Thoracic aorta (tissue), 2 donors: ENCODE measurements around the gene NANS. TPM values are rescaled to one million over a fixed set of nuclear protein-coding genes. Genes with fewer than 3 reads are reported as not detected.

Source experiments
- ATAC-seq: fragments of 150-250 bp; one replicate; pipeline ENCODE4 v1.8.0; 2017; ENCODE audit warnings: low read depth; ENCODE audit not compliant: insufficient number of reproducible peaks, low FRiP score
- DNase-seq: peaks from one replicate; pipeline ENCODE4 v3.0.0-alpha.2; 2020; ENCODE audit warnings: low spot score
- H3K27ac ChIP-seq, 2 donors: fragments of 200-600 bp; sonication (generic); 1 replicate in 1 of 2; 2 replicates in 1 of 2; pipeline ENCODE4 v1.5.1; 2016; ENCODE audit warnings: mild to moderate bottlenecking in 2 of 2, moderate library complexity in 2 of 2
- H3K27me3 ChIP-seq: fragments of 200-600 bp; sonication (generic); replicated peaks from 2 replicates; pipeline ENCODE4 v1.6.0; 2016; ENCODE audit warnings: mild to moderate bottlenecking; ENCODE audit not compliant: insufficient read depth
- H3K36me3 ChIP-seq: fragments of 200-600 bp; sonication (generic); one replicate; pipeline ENCODE4 v1.5.1; 2016
- H3K4me1 ChIP-seq, 2 donors: fragments of 200-600 bp; sonication (generic); 1 replicate in 1 of 2; 2 replicates in 1 of 2; pipeline versions ENCODE4 v1.5.1 to v1.6.0; 2016; ENCODE audit warnings: low read depth in 2 of 2, mild to moderate bottlenecking in 1 of 2; ENCODE audit not compliant: control insufficient read depth in 1 of 2
- H3K4me3 ChIP-seq: fragments of 200-600 bp; sonication (generic); 2 replicates; pipeline ENCODE4 v1.5.1; 2016; ENCODE audit warnings: mild to moderate bottlenecking
- H3K9me3 ChIP-seq: fragments of 200-600 bp; sonication (generic); 2 replicates; pipeline ENCODE4 v1.5.1; 2016
- total RNA-seq, 2 donors: library from RNA; depleted of rRNA; stranded (reverse); fragments of >200 nt; gene quantifications; one replicate each; pipeline versions ENCODE4 v1.1.0 to v1.2.3, GENCODE V29; 2016
- TF ChIP-seq, protein P1 (sequence below): fragments of 200-600 bp; sonication (generic); IDR thresholded peaks from one replicate; pipeline ENCODE4 v1.5.1; 2019; ENCODE audit warnings: antibody characterized with exemption

Gene NANS
- total RNA-seq, 2 donors from 2014 or later = 60.9 to 73.1 TPM

DNA sequence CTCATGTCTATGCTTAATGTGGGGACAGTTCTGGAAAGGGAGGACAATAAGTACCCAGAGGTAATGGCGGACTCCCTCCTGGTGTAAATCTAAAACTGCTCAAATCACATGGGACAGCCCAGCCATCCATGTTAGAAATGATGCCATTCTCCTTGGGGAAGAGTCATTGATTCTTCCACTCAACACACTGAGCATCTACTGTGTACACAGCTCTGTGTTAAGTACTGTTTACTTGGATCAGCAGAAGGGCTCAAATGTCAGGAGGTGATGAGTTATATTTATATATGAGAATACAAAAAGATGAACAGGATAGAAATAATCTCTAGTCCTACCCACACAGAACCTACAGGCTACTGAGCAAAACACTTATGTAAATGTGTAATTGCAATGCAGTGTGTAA lies 31.8 kb upstream of the NANS start:
- Histone ChIP-seq H3K4me1 (peaks cover 6 to 18% of the 10 kb centered on the region in 2 donors), H3K27me3 (no peaks in the 10 kb centered on the region), H3K36me3 (no peaks in the 10 kb centered on the region), H3K9me3 (no peaks in the 10 kb centered on the region), H3K4me3 (no peak overlapping the region), H3K27ac (no peak overlapping the region)
- DNase-seq (no peak), ATAC-seq (no peak)
- TF ChIP-seq, protein P1, sequence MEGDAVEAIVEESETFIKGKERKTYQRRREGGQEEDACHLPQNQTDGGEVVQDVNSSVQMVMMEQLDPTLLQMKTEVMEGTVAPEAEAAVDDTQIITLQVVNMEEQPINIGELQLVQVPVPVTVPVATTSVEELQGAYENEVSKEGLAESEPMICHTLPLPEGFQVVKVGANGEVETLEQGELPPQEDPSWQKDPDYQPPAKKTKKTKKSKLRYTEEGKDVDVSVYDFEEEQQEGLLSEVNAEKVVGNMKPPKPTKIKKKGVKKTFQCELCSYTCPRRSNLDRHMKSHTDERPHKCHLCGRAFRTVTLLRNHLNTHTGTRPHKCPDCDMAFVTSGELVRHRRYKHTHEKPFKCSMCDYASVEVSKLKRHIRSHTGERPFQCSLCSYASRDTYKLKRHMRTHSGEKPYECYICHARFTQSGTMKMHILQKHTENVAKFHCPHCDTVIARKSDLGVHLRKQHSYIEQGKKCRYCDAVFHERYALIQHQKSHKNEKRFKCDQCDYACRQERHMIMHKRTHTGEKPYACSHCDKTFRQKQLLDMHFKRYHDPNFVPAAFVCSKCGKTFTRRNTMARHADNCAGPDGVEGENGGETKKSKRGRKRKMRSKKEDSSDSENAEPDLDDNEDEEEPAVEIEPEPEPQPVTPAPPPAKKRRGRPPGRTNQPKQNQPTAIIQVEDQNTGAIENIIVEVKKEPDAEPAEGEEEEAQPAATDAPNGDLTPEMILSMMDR = no peak

DNA sequence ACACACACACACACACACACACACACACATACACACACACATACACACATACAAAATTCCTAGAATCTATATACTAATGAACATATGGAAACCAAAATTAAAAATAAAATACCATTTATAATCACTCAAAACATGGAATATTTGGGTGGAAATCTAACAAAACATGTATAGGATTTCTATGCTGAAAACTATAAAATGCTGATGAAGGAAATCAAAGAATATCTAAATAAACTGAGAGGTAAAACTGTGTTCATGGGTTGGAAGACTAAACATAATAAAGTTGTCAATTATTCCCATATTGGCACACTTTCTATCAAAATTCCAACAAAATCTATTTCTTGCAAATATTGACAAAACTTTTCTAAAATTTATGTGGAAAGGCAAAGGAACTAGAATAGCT lies 25.4 kb upstream of the NANS start:
- Histone ChIP-seq H3K27ac (no peak overlapping the region), H3K36me3 (no peaks in the 10 kb centered on the region), H3K4me1 (peaks cover 0 to 14% of the 10 kb centered on the region in 2 donors), H3K27me3 (no peaks in the 10 kb centered on the region), H3K4me3 (no peak overlapping the region), H3K9me3 (no peaks in the 10 kb centered on the region)
- no peak for DNase-seq
- TF ChIP-seq, protein P1 = no peak
- no peak for ATAC-seq

DNA sequence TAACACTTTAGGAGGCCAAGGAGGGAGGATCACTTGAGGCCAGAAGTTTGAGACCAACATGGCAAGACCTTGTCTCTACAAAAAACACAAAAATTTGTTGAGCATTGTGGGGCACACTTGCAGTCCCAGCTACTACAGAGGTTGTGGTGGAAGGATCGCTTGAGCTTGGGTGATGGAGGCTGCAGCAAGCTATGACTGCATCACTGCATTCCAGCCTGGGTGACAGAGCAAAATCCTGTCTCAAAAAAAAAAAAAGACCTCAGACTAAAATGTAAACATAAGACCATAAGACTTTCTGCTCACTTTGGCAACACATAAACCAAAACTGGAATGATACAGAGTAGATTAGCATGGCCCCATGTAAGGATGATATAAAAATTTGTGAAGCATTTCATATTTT lies 24.6 kb upstream of the NANS start:
- Histone ChIP-seq H3K27me3 (no peaks in the 10 kb centered on the region), H3K4me3 (no peak overlapping the region), H3K4me1 (peaks cover 6 to 20% of the 10 kb centered on the region in 2 donors), H3K9me3 (no peaks in the 10 kb centered on the region), H3K27ac (no peak overlapping the region), H3K36me3 (no peaks in the 10 kb centered on the region)
- ATAC-seq (no peak), DNase-seq (no peak)
- TF ChIP-seq, protein P1 = no peak

DNA sequence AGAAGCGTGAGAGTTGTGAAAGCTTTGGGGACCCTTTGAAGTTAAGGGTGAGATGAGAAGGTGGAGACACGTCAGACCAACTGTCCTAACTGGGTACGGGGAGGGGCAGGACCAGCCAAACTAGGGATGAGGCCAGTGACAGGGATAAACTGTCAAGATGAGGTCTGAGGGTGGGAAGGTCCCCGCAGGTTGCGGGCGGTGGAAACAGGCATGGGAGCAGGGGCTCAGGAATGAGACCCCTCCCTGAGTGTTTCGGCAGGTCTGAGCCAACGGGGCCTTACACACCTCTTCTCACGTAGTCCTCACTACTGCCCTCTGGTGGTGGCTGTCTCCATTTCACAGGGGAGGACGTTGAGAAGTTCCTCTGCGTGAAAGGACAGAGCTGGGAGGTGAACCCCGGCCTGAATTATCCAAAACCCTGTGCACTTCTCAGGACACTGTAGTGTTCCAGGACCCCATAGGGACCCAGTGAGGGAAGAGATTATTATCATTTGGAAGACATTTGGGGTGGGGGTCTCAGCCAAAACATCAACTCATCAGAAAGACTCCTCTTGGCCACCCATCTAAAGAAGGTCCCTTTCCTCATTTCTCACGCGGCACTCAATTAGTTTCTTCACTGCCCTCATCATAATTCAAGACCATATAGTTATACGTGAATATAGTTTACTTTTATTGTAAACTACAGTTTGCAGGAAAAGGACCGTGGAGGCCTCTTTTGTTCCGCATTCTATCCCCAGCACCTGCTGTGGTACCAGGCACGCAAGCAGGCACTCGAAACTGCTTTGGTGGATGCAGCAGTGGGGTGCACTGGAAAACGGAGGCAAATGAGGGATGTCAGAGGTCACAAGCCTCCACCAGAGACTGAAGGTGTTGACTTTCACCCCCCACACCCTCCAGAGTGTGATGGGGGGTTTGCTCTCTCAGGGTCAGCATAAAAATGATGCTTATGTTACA lies 21.7 kb upstream of the NANS start:
- Histone ChIP-seq H3K4me3 (peak overlapping the region; percentile 34), H3K27me3 (no peaks in the 10 kb centered on the region), H3K9me3 (no peaks in the 10 kb centered on the region), H3K27ac (peak overlapping the region; percentile 81 to 88), H3K4me1 (peaks cover 15 to 30% of the 10 kb centered on the region in 2 donors), H3K36me3 (no peaks in the 10 kb centered on the region)
- DNase-seq (peak; percentile 59), ATAC-seq (peak; percentile 56)
- TF ChIP-seq, protein P1 = peak; percentile 82

DNA sequence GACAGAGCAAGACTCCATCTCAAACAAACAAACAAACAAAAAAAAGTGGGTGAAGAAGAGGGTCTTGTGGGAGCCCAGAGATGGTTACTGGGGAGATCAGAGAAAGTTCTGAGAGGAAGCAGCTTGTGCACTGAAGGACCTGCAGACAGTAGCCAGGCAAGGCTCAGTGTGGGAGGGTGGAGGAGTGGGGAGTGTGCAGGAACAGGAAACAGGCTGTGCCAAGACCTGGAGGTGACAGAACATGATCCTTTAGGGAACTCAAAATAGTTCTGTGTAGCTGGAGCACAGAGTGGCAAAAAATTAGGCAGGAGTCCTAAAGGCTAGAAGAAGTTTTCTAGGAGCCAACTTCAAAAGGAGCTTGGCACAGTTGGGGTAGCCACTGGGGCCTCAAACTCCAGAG lies 19.2 kb upstream of the NANS start:
- TF ChIP-seq, protein P1 = no peak
- H3K9me3 ChIP-seq = no peaks in the 10 kb centered on the region
- no peaks in the 10 kb centered on the region for H3K36me3 ChIP-seq
- H3K4me1 ChIP-seq = peaks cover 15 to 30% of the 10 kb centered on the region in 2 donors
- H3K4me3 ChIP-seq = no peak overlapping the region
- DNase-seq (no peak), ATAC-seq (no peak)
- no peaks in the 10 kb centered on the region for H3K27me3 ChIP-seq
- peak overlapping the region; percentile 79 to 88 for H3K27ac ChIP-seq
